IPS-18a (cell line): ENCODE results near the gene FIGLA.

ENCODE experiments used
- H3K27ac ChIP-seq: one replicate; pipeline ENCODE4 v1.5.1; 2013; ENCODE audit warnings: low read length
- H3K27me3 ChIP-seq: one replicate; pipeline ENCODE4 v1.6.1; 2013; ENCODE audit warnings: mild to moderate bottlenecking, low read length; ENCODE audit not compliant: control insufficient read depth, insufficient read depth
- H3K36me3 ChIP-seq: one replicate; pipeline ENCODE4 v1.6.1; 2013; ENCODE audit warnings: low read depth, low read length; ENCODE audit not compliant: control insufficient read depth
- H3K4me1 ChIP-seq: one replicate; pipeline ENCODE4 v1.6.1; 2013; ENCODE audit warnings: low read depth, low read length; ENCODE audit not compliant: control insufficient read depth
- H3K4me3 ChIP-seq: one replicate; pipeline ENCODE4 v1.5.1; 2013; ENCODE audit warnings: low read length
- H3K9ac ChIP-seq: one replicate; pipeline ENCODE4 v1.6.1; 2013; ENCODE audit warnings: mild to moderate bottlenecking, low read length, moderate library complexity
- H3K9me3 ChIP-seq: one replicate; pipeline ENCODE4 v1.6.1; 2013; ENCODE audit warnings: low read depth, low read length; ENCODE audit not compliant: control insufficient read depth

Gene FIGLA

GRCh38 chr2:70784320-70784719 lies 6.1 kb downstream of the FIGLA start:
- no peaks in the 10 kb centered on the region for H3K4me1 ChIP-seq
- no peak overlapping the region for H3K9ac ChIP-seq
- peaks cover 29% of the 10 kb centered on the region for H3K27me3 ChIP-seq
- no peak overlapping the region for H3K4me3 ChIP-seq
- H3K36me3 ChIP-seq, result no peaks in the 10 kb centered on the region
- no peak overlapping the region for H3K27ac ChIP-seq
- no peaks in the 10 kb centered on the region for H3K9me3 ChIP-seq

GRCh38 chr2:70779911-70780545 lies 10.4 kb downstream of the FIGLA start:
- no peak overlapping the region for H3K9ac ChIP-seq
- no peaks in the 10 kb centered on the region for H3K36me3 ChIP-seq
- H3K4me1 ChIP-seq, result no peaks in the 10 kb centered on the region
- no peaks in the 10 kb centered on the region for H3K27me3 ChIP-seq
- no peak overlapping the region for H3K27ac ChIP-seq
- no peaks in the 10 kb centered on the region for H3K9me3 ChIP-seq
- no peak overlapping the region for H3K4me3 ChIP-seq

- no peaks in the 10 kb centered on the region for H3K9me3 ChIP-seq
- H3K36me3 ChIP-seq, result no peaks in the 10 kb centered on the region
- H3K27me3 ChIP-seq, result no peaks in the 10 kb centered on the region
Measured at GRCh38 chr2:70779491-70779890, 11.0 kb downstream of the FIGLA start.

GRCh38 chr2:70778676-70779075 lies 11.8 kb downstream of the FIGLA start:
- no peaks in the 10 kb centered on the region for H3K27me3 ChIP-seq
- no peaks in the 10 kb centered on the region for H3K9me3 ChIP-seq
- no peaks in the 10 kb centered on the region for H3K36me3 ChIP-seq

More at GRCh38 chr2:70779491-70779890, 11.0 kb downstream of the FIGLA start:
- Histone ChIP-seq H3K27ac (no peak overlapping the region), H3K4me1 (no peaks in the 10 kb centered on the region), H3K9ac (no peak overlapping the region), H3K4me3 (no peak overlapping the region)

GRCh38 chr2:70777450-70777849 lies 13.0 kb downstream of the FIGLA start:
- Histone ChIP-seq H3K4me3 (no peak overlapping the region), H3K9ac (no peak overlapping the region), H3K27me3 (no peaks in the 10 kb centered on the region), H3K36me3 (no peaks in the 10 kb centered on the region), H3K4me1 (no peaks in the 10 kb centered on the region), H3K27ac (no peak overlapping the region), H3K9me3 (no peaks in the 10 kb centered on the region)

More at GRCh38 chr2:70778676-70779075, 11.8 kb downstream of the FIGLA start:
- H3K9ac ChIP-seq, result no peak overlapping the region
- H3K4me3 ChIP-seq, result no peak overlapping the region
- no peak overlapping the region for H3K27ac ChIP-seq
- no peaks in the 10 kb centered on the region for H3K4me1 ChIP-seq

- H3K4me3 ChIP-seq, result no peak overlapping the region
- no peaks in the 10 kb centered on the region for H3K36me3 ChIP-seq
- H3K9ac ChIP-seq, result no peak overlapping the region
- no peaks in the 10 kb centered on the region for H3K4me1 ChIP-seq
- no peaks in the 10 kb centered on the region for H3K27me3 ChIP-seq
- no peak overlapping the region for H3K27ac ChIP-seq
- H3K9me3 ChIP-seq, result no peaks in the 10 kb centered on the region
Measured at GRCh38 chr2:70776266-70776665, 14.2 kb downstream of the FIGLA start.

- Histone ChIP-seq H3K4me1 (no peaks in the 10 kb centered on the region), H3K36me3 (no peaks in the 10 kb centered on the region), H3K4me3 (no peak overlapping the region), H3K9me3 (no peaks in the 10 kb centered on the region), H3K27ac (no peak overlapping the region), H3K27me3 (no peaks in the 10 kb centered on the region), H3K9ac (no peak overlapping the region)
Measured at GRCh38 chr2:70775141-70775540, 15.3 kb downstream of the FIGLA start.

- no peaks in the 10 kb centered on the region for H3K9me3 ChIP-seq
- no peak overlapping the region for H3K27ac ChIP-seq
- H3K9ac ChIP-seq, result no peak overlapping the region
- peaks cover 13% of the 10 kb centered on the region for H3K4me1 ChIP-seq
- no peaks in the 10 kb centered on the region for H3K27me3 ChIP-seq
- H3K4me3 ChIP-seq, result no peak overlapping the region
- no peaks in the 10 kb centered on the region for H3K36me3 ChIP-seq
Measured at GRCh38 chr2:70772486-70773155, 17.8 kb downstream of the FIGLA start.

- peaks cover 13% of the 10 kb centered on the region for H3K4me1 ChIP-seq
- H3K9me3 ChIP-seq, result no peaks in the 10 kb centered on the region
- no peaks in the 10 kb centered on the region for H3K36me3 ChIP-seq
- H3K27me3 ChIP-seq, result no peaks in the 10 kb centered on the region
- H3K27ac ChIP-seq, result no peak overlapping the region
- no peak overlapping the region for H3K4me3 ChIP-seq
- H3K9ac ChIP-seq, result no peak overlapping the region
Measured at GRCh38 chr2:70771446-70771845, 19.0 kb downstream of the FIGLA start.

- no peaks in the 10 kb centered on the region for H3K36me3 ChIP-seq
- H3K27me3 ChIP-seq, result no peaks in the 10 kb centered on the region
- no peak overlapping the region for H3K9ac ChIP-seq
- peaks cover 26% of the 10 kb centered on the region for H3K4me1 ChIP-seq
- no peak overlapping the region for H3K27ac ChIP-seq
- H3K4me3 ChIP-seq, result no peak overlapping the region
- no peaks in the 10 kb centered on the region for H3K9me3 ChIP-seq
Measured at GRCh38 chr2:70769450-70769849, 21.0 kb downstream of the FIGLA start.

- Histone ChIP-seq H3K27me3 (no peaks in the 10 kb centered on the region), H3K36me3 (no peaks in the 10 kb centered on the region), H3K4me1 (peaks cover 30% of the 10 kb centered on the region), H3K4me3 (peak overlapping the region; percentile 54), H3K9ac (peak overlapping the region; percentile 31), H3K27ac (no peak overlapping the region), H3K9me3 (no peaks in the 10 kb centered on the region)
Measured at GRCh38 chr2:70768590-70769085, 21.8 kb downstream of the FIGLA start.
